ENCODE results near the gene LRIF1. TPM values are rescaled to one million over a fixed set of nuclear protein-coding genes. Genes with fewer than 3 reads are reported as not detected.

The LRIF1 gene
- total RNA-seq, 4 donors from 2014 or later: 6.4 to 10.2 (median 7.4) TPM

GRCh38 chr1:110918016-110918415, 45.7 kb downstream of the LRIF1 start:
- Histone ChIP-seq H3K27ac (no peak overlapping the region), H3K9me3 (peaks cover 0 to 2% (median 0%) of the 10 kb centered on the region in 3 donors), H3K36me3 (no peaks in the 10 kb centered on the region), H3K4me3 (no peak overlapping the region), H3K4me1 (no peaks in the 10 kb centered on the region), H3K27me3 (no peaks in the 10 kb centered on the region)
- no peak for ATAC-seq
- WGBS, 2 donors (ENCODE audit: low coverage in 1 of 2): 53 to 100% methylated on average over 1 of the region's 1 CpG
- no peak for TF ChIP-seq POLR2A (IDR thresholded peaks at IDR 0.05)
- TF ChIP-seq EP300 (IDR thresholded peaks at IDR 0.05): no peak
- TF ChIP-seq CTCF (IDR thresholded peaks at IDR 0.05): no peak
- TF ChIP-seq POLR2AphosphoS5 (IDR thresholded peaks at IDR 0.05): no peak

DNA sequence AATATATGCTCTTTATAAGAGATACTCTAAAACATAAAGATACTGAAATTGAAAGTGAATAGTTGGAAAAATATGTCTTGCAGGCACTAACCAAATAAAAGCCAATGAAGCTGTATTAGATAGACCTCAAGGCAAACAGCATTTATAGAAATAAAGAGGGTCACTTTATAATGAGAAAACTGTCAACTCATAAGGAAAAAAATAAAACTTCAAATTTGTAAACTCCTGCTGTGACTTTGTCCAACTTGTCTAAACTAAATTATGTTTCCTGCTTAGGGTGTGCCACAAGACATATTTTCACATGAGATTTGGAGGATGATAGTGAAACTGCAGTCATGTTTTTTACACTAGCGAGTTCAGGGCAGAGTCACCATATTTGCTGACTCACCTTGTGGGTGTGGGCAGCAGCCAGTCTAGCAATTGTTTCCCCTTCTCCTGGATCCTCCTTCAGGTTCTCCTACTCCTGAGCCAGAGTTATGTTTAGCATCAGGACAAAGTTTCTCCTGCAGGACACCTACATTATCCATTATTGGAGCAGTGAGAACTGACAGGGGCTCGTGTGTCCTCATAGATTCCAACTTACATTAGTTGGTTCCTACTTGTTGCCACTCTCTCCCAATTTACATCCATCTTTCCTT, 46.9 kb downstream of the LRIF1 start:
- H3K9me3 ChIP-seq: peaks cover 0 to 15% (median 0%) of the 10 kb centered on the region in 3 donors
- no peaks in the 10 kb centered on the region for H3K4me1 ChIP-seq
- no peak overlapping the region for H3K27ac ChIP-seq
- no peak for TF ChIP-seq POLR2A (IDR thresholded peaks at IDR 0.05)
- no peak for TF ChIP-seq CTCF (IDR thresholded peaks at IDR 0.05)
- no peak for TF ChIP-seq EP300 (IDR thresholded peaks at IDR 0.05)
- TF ChIP-seq POLR2AphosphoS5 (IDR thresholded peaks at IDR 0.05): no peak
- no peak for ATAC-seq
- no peaks in the 10 kb centered on the region for H3K27me3 ChIP-seq
- no peaks in the 10 kb centered on the region for H3K36me3 ChIP-seq
- WGBS, 2 donors (ENCODE audit: low coverage in 1 of 2): 31 to 42% methylated on average over 2 of the region's 2 CpGs
- H3K4me3 ChIP-seq: no peak overlapping the region

- Histone ChIP-seq H3K9me3 (peaks cover 0 to 17% (median 0%) of the 10 kb centered on the region in 3 donors), H3K27me3 (no peaks in the 10 kb centered on the region), H3K36me3 (no peaks in the 10 kb centered on the region), H3K4me3 (no peak overlapping the region), H3K27ac (no peak overlapping the region), H3K4me1 (no peaks in the 10 kb centered on the region)
- WGBS, 2 donors (ENCODE audit: low coverage in 1 of 2): 57 to 77% methylated on average over 2 of the region's 2 CpGs
- TF ChIP-seq POLR2AphosphoS5 (IDR thresholded peaks at IDR 0.05) (no peak), EP300 (IDR thresholded peaks at IDR 0.05) (no peak), POLR2A (IDR thresholded peaks at IDR 0.05) (no peak), CTCF (IDR thresholded peaks at IDR 0.05) (no peak)
- no peak for ATAC-seq
Observed at GRCh38 chr1:110916274-110916668, 47.5 kb downstream of the LRIF1 start.

GRCh38 chr1:110915804-110916203, 47.9 kb downstream of the LRIF1 start:
- TF ChIP-seq POLR2A (IDR thresholded peaks at IDR 0.05): no peak
- TF ChIP-seq EP300 (IDR thresholded peaks at IDR 0.05): no peak
- no peak for TF ChIP-seq CTCF (IDR thresholded peaks at IDR 0.05)
- TF ChIP-seq POLR2AphosphoS5 (IDR thresholded peaks at IDR 0.05): no peak
- Histone ChIP-seq H3K27ac (no peak overlapping the region), H3K27me3 (no peaks in the 10 kb centered on the region), H3K4me3 (no peak overlapping the region), H3K36me3 (no peaks in the 10 kb centered on the region), H3K9me3 (peaks cover 0 to 17% (median 0%) of the 10 kb centered on the region in 3 donors), H3K4me1 (no peaks in the 10 kb centered on the region)
- 57 to 62% methylated on average over 2 of the region's 2 CpGs for WGBS, 2 donors (ENCODE audit: low coverage in 1 of 2)
- ATAC-seq: no peak

- ATAC-seq: no peak
Observed at GRCh38 chr1:110914676-110915075, 49.0 kb downstream of the LRIF1 start.

More at GRCh38 chr1:110914676-110915075, 49.0 kb downstream of the LRIF1 start:
- no peaks in the 10 kb centered on the region for H3K27me3 ChIP-seq
- 67 to 81% methylated on average over 2 to 3 of the region's 3 CpGs for WGBS, 2 donors (ENCODE audit: low coverage in 1 of 2)
- no peaks in the 10 kb centered on the region for H3K4me1 ChIP-seq
- H3K36me3 ChIP-seq: no peaks in the 10 kb centered on the region
- peaks cover 0 to 17% (median 0%) of the 10 kb centered on the region in 3 donors for H3K9me3 ChIP-seq
- no peak overlapping the region for H3K4me3 ChIP-seq
- TF ChIP-seq POLR2AphosphoS5 (IDR thresholded peaks at IDR 0.05): no peak
- H3K27ac ChIP-seq: no peak overlapping the region
